Stimulated activated CD4-positive, alpha-beta T cell treated with anti-CD3 and anti-CD28 coated beads, Interleukin-1b, Interleukin-23, amount 100 ng/mL, for 1 hour (primary cell): ENCODE results near the gene DPYSL3.

ENCODE experiments used
- DNase-seq, 2 donors: peaks; one replicate each; pipeline ENCODE4 v3.0.0-alpha.2; 2020; ENCODE audit warnings: low read depth in 2 of 2

DPYSL3 gene

DNA sequence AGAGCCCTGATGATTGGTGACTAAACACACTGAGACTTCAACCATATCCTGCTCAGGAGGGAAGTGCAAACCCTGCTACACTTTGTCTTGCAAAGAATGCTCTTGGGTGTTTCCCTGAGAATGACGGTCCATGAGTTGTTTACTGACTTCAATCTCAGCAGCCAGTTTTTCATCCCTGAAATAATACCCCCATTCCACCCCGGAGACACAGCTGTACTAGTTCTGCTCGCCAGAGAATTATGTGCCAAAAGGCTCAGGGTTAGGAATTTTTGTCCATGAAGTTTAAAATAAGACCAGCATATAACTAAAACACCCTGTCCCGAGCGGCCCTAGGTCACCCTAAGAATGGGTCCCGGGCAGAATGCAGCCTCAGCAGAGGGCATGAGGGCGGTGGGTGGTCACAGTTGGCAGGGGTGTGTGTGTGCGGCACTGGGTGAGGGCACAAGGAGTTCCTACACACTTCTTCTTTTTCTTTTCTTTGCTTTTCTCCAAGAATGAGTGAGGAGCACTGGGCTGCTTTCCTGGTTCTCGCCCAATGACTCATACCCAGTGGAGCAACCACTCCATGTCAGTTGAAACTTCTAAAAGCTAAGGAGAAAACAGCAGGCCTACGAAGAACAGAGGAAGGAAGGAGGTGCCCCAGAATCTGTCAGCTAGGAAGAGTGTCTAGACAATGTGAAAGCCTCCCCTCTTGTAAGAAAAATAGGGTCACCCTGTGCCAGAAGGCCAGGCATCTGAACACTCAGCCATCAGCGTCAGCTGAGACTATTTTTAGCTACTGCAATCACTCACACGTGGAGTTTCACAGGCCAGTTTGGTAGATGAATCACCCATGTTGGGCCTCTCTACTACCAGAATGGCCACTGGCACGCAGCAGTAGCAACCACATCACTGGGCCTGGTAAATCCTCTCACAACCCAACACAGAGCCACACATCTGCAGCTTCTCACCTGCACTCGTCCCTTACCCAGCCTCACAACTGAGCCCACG, 105.9 kb downstream of the DPYSL3 start:
- no peak for DNase-seq

DNA sequence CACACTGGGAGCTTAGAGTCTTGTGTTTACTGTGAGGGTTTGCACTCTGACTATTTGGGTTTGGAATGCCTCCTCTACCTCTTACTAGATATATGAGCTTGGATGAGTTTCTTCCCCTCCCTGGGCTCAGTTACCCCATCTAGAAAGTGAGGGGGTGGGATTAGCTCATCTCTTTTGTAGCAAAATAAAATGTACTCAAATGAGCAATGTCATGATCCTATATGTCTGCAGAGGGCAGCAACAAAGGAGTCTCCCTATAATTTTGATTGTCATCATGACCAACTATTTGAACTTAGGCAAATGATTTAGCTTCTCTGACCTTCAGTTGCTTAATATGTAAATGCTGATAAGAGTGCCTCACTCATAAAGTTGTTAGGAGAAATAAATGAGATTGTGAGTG, 109.0 kb downstream of the DPYSL3 start:
- no peak for DNase-seq

DNA sequence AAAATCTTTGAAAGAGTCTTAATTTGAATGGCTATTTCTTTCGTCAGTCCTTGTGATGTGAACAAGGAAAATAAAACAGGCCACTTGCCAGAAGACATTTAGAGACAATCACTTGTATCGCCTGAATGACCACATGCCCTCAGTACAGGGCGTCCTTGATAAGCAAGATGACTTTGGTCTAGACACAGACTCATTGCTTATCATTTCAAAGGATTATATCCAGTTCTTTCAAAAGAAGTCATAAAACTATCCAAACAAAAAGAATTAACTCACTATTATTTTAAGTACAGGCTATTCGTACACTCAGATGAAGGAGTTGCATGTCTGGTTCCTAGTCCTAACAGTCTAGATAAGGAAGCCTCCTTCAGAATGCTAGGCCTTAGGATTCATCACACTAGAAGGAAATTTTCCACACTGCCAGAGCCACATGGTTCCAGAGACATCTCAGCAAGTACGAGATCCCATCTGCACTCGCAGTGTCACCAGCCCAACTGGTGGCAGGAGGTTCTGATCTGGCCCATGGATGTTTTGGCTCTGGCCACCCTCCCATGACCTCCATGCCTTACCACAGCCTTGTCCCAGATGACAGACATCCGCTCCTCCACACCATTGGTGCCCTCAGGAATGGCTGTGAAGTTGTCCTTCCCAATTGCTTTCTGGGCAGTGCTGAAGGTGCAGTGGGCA, 109.6 kb downstream of the DPYSL3 start:
- DNase-seq: no peak

DNA sequence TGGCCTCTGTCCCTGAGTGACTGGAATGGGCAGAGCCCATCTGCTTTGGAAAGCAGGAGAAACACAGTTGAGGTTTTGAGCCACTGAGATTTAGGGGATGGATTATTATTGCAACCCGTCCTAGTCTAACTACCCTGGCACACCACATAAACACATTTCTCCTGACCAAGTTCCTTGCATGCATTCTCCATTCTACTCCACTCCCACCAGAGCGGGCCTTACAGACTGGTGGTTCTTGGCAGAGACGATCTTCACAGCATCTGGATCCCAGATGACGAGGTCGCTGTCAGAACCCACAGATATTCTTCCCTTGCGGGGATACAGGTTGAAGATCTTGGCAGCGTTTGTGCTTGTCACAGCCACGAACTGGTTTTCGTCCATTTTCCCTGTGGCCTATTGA, 111.0 kb downstream of the DPYSL3 start:
- DNase-seq: no peak

DNA sequence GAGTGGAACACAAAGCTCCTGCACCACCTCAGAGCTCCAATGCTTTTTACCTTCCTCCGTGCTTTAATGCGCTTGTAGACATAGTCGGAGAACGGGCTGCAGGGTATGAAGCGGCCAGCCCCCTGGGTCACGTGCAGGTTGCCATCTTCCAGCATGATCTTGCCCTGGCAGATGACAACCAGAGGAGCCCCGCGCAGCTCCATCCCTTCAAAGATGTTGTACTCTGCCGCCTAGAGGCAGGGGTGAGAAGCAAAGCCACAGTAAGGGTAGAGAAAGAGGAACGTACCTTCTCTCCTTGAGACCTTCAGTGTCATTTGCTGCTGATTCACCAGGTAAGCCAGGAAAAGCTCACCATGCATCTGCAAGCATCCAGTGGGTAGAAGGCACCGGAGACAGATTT, 112.3 kb downstream of the DPYSL3 start:
- DNase-seq: no peak

DNA sequence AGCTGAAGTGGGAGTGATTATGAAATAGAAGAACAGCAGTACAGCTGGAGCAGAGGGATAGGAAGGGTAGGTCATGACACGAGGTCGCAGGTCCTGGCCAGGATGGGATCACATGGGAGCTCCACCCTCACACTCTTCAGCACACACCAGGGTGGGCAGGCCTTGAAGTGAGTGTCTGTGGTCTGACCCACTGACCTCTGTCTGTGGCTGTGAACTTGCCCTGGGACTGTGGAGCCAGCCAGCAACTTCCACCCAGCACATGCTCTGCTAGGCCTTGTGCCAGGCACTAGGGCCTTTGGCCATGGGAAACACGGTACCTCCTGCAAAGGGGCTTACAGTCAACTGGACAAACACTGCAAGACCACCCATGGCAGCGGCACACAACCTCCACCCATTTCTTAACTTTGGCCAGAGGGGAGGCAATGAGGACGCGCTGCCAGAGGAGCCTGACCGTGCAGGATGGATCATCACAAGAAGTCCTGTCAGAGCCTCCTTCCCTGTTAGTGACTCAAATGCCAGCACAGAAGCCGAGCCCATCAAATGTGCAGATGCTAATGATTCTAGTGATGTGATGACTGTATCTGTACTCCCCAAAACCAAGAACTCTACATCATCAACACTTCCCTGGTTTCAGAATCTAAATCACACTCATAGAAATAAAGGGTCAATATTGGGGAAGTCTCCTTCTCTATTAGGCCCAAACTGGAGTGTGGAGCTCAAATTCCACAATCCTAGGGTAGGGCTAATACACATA, 113.6 kb downstream of the DPYSL3 start:
- no peak for DNase-seq

DNA sequence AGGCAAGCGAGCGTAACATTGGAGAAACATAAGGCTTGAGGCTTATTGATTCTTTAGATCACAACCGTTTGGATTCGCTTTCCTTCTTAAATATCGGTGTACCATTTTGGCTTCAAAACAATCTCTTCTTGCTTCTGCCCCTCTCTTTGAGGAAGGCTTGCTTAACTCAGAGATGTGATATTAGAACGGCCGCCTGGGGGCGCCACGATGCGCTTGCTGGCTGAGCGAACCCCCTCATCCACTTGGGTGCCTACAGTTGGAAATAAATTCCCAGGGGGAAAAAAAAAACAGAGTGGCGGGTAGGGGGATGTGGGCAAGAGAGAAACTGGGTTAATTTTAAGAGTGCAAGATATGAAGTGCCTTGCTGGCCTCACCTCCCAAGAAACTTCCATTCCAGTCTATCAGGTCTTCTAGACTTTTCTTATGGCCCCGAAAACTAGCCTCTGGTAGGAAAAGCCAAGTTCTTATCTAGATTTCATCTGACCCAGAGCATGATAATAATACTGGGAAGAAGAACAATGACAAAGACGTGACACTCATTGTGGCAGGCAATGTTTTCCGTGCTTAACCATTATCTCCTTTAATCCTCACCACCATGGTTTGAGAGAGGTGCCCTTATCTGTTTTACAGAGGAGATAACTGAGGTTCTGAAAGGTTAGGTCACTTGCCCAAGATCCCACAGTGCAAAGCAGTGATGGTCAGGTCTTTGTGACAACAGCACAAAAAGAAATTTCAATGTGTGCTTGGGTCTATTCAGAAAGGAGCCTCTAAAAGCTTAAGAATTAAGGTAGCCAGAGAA, 115.8 kb downstream of the DPYSL3 start:
- no peak for DNase-seq

DNA sequence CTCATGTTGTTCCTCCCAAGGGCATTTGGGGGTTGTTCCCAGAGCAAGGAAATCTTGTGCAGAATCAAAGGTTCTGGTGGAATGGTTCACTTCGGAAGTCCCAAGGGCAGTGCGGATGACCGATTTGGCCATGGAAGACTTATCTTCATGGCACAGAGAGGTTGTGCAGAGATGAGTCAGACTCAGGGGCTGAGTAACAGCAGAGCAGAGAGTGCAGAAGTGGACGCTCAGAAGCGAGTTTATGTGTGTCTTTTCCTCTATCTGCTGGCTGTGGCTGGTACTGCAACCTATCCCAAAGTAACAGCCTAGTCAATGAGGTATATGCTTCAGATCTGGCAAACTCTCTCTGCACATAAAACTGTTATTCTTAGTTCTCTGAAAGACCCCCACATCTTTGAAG, 118.1 kb downstream of the DPYSL3 start:
- DNase-seq: no peak

DNA sequence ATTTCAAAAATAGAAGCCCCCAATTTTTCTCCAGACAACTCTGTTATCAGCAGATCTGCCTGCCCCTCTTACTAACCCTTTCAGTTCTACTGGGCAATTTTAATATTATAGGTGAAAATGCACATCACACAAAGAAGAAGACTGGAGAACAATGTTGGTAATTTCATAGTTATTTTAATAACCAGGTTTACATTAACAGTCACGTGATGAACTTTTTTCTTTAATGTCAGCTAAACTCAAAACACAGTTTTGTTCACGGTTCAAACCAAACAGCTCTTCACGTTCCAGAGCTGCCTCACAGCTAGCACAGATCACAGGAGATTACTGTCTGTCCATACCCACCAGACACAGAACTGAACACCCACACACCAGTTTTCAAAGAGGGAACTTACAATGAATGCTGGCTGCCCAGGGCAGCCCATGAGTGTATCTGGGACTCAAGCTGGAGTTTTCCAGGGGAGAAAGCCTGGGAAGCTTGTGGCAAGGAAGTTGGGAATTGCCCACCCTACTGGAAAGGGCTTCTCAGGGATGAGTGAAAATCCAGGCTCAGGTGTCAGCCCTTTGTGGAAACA, 119.1 kb downstream of the DPYSL3 start:
- DNase-seq: no peak

DNA sequence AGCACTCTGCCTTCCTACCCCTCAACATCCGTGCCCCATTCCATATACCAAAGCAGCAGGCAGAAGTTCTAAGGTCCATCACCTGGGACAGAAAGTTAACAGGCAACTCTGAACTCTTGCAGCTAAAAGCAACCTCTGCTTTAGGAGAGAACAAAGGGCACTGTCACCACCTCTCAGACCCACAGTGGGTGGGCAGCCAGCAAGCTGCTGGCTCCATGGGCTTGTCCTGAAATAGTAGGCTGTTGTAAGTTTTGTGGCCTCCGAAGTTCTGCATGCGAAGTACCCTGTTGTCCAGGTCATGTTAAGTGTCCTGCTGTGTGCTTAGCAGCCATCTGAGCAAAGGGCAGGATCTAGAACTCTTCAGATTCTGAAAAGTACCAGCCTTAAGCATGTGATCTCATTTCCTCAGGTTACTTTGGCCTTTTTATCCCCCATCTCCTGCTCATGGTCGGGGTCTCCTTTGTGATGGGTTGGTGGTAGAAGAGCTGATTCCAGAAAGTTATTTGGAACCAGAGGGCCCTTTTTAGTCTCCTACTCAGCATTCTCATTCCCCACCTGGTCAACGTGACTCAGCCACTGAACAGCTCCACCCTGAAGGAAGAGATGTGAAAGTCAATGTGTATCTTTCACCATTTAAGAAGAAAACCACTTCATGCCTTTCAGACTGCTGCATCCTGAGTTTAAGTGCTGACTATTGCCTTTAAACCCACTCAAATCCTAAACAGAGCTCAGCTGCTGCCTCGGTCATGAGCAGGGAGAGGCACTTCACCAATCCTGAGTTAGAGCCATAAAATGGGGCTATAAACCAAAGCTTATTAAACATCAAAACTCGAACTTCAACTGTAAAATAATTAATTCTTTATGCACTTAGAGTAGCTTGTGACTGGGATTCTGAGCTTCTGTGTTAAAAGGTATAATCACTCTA, 121.4 kb downstream of the DPYSL3 start:
- DNase-seq: no peak

DNA sequence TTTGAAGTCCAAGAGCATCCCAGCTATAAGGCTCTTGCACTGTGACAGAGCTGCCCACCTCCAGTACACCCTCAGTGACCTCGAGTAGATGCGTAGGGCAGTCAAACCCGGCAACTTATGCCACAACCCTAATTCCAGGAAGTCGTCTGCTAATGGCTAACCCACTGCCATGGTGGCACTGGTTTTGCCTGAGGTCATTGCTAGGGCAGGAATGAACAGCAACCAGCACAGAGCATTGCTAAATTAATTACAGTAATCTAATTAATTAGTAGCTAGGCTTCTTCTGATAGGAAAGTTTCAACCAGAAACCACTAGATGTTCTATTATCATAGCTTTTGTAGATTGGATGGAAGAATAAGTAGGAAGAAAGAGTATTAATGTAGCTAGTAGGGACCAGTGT, 122.8 kb downstream of the DPYSL3 start:
- no peak for DNase-seq

DNA sequence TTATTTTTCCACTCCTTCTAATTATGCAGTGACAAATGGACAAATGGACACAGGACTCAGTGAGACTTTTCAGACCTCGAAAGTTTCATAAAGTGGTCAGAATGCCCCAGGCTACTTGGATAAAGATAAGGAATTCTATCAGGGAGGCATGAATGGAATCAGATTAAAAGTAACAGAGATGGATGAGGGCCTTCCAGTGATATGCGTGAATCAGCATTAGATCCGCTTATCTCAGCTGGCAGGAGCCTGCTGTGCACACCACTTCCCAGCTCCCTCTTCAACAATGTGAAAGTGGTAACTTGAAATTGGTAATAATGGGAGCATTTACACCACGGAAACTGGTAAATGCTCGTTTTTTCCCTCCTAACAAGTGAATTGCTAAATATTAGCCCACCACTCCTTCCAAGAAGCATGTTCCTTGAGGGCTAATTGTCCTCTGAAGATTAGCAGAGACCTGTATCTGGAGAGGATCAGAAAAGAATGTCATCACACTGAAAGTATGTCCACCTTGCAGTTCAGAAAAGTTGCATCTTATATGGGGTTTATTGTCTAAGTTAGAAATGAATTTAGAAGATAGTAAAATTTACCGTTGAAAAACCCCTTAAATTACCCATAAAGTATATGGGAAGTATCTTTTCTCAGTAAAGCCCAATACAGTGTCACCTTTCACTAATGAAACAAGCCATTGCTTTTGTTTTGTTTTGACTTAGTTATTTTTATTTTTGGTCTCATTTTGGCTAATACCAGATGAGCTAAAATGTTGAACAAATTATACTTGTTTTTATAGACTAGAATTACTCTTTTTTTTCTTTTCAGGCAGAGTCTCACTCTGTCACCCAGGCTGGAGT, 125.3 kb downstream of the DPYSL3 start:
- no peak for DNase-seq

DNA sequence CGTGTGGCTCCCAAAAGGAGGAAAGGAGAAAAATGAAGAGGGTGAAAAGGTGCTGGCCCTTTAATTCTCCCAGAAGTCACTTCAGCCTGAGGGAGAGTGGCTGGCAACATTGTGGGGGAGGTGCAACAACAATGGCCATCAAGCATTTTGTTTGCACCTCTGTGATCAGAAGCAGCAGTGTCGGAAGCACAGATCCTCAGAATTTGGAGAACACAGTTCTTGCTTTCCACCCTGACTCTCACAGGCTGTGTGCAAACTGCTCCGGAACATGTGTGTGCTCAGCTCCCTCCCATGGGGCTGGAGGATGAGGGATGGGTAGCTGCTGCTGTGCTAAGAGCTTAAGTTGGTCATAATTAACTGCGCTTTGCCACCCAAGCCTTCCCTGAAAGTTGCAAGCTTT, 127.1 kb downstream of the DPYSL3 start:
- DNase-seq: no peak

DNA sequence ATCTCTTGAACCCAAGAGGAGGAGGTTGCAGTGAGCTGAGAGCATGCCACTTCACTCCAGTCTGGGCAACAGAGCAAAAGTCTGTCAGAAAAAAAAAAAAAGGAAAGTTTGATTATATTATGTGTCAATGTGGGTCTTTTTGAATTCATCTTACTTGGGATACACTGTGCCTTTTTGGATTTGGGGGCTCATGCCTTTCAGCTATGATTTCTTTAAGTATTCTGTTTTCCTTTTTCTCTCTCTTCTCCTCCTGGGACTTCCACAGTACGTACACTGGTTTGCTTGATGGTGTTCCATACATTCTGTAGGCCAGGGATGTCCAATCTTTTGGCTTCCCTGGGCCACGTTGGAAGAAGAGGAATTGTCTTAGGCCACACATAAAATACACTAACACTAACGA, 128.3 kb downstream of the DPYSL3 start:
- DNase-seq: no peak

DNA sequence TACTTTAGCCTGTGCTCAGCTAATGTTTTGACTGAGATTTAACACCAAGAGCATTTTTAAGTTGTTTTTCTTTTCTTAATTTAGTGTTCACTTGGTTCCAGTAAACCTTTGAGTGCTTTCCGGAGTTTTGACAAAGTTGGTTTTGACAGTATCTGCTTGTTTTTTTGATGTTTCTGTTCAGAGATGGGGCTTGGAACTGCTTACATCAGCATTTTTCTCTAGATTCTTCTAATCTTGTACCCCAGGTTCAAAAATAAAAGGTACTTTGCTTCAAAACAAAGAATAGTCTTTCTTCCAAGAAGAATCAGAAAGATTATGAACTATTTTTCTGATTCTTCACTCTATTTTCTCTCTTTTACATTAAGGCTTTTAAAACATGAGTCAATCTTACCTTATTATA, 132.2 kb downstream of the DPYSL3 start:
- no peak for DNase-seq

DNA sequence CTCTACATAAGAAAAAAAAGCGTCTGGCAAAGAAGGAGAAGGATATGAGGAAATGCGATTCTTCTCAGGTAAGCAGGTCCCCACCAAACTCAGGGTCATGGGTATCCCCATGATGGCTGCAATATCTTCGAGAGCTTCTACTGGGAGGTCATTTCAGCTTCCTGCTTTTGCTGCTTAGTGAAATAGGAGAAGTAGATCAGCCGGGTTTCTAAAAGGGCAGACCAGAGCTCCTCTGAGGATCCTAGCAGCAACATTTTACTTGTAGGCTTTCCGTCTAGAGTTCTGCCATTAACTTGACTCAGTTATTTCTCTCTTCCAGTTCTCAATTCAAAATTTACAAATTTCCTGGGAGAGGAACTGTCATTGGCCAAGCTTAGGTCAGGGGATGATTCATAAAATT, 134.7 kb downstream of the DPYSL3 start:
- DNase-seq: no peak

DNA sequence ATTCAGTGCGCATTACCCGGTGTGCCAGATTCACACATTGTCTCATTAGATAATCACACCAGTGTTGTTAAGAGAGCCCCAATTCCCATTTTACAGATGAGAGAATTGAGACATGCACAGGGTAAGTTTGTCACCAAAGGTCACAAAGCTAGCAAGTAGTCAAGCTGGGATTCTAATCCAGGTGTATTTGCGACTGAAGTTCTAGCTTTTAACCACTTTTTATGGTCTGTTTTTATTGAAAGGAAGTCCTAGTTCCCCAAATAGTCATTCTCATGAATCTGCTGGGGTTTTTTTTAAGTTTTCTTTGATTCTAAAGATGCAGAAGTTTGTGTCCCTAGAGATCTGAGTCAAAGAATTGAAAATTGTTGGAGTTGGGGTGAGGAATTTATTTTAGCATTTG, 136.5 kb downstream of the DPYSL3 start:
- DNase-seq: no peak

DNA sequence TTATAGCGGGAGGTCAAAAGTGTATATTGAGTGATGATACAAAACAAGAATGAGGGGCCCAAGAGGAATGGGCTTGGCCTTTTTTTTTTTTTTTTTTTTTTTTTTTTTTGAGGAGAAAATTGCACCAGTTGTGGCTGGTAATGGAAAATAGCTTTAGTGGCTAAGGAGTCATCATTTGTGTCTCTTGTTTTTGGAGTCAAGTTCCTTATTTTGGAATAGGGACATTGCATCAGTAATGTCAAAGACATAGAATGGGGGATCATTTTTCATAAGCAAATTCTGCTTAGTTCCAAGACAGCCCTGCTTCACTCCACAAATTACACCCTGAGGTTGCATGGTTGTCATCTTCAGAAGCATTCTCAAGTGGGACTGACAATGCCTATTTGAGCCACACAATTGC, 137.7 kb downstream of the DPYSL3 start:
- no peak for DNase-seq

DNA sequence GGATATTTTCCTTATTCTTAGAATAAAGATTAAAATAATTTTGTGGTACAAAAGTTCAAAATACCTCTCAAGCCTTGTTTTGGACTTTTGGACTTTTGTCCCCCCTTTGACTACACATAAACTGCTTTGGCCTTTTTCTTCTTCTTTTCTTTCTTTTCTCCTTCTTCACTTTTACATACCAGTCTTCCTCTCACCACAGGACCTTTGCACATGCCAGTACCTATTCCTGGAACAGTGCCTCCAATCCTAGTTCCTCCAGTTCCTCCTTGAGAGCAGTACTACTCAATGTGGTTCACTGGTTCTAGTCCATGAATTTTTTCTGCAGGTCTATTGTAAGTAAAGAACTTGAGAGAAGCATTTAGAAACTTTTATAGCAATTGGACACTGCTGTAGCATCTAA, 138.6 kb downstream of the DPYSL3 start:
- no peak for DNase-seq
